Parathyroid adenoma (tissue), 2 donors: Measurements from ENCODE around the gene ALG14.

Experiments
- H2AFZ ChIP-seq: fragments of 300-600 bp; sonication (generic); one replicate; pipeline ENCODE4 v1.7.0; 2017; ENCODE audit warnings: antibody characterized with exemption, mild to moderate bottlenecking
- H3K27ac ChIP-seq: fragments of 300-600 bp; sonication (generic); one replicate; pipeline ENCODE4 v1.7.0; 2017
- H3K27me3 ChIP-seq: fragments of 300-600 bp; sonication (generic); one replicate; pipeline ENCODE4 v1.7.0; 2017; ENCODE audit warnings: low read length; ENCODE audit not compliant: control insufficient read depth, insufficient read depth
- H3K36me3 ChIP-seq: fragments of 300-600 bp; sonication (generic); one replicate; pipeline ENCODE4 v1.7.0; 2017; ENCODE audit warnings: low read length; ENCODE audit not compliant: control insufficient read depth, insufficient read depth
- H3K4me1 ChIP-seq: fragments of 300-600 bp; sonication (generic); one replicate; pipeline ENCODE4 v1.7.0; 2017; ENCODE audit warnings: control low read depth
- H3K4me2 ChIP-seq: fragments of 300-600 bp; sonication (generic); one replicate; pipeline ENCODE4 v1.7.0; 2017; ENCODE audit warnings: low read length
- H3K4me3 ChIP-seq: fragments of 300-600 bp; sonication (generic); one replicate; pipeline ENCODE4 v1.7.0; 2017; ENCODE audit warnings: low read depth, low read length
- H3K79me2 ChIP-seq: fragments of 300-600 bp; sonication (generic); one replicate; pipeline ENCODE4 v1.7.0; 2017; ENCODE audit warnings: control low read depth
- H3K9ac ChIP-seq: fragments of 300-600 bp; sonication (generic); one replicate; pipeline ENCODE4 v1.7.0; 2017; ENCODE audit warnings: mild to moderate bottlenecking
- H3K9me3 ChIP-seq: fragments of 300-600 bp; sonication (generic); one replicate; pipeline ENCODE4 v1.7.0; 2017; ENCODE audit warnings: low read length; ENCODE audit not compliant: control insufficient read depth
- TF ChIP-seq, protein P1 (sequence below): fragments of 300-600 bp; sonication (generic); IDR thresholded peaks from one replicate; pipeline ENCODE4 v1.7.0; 2017; ENCODE audit warnings: antibody characterized with exemption, mild to moderate bottlenecking
- donor health status: primary hyperparathyroidism.

ALG14 gene

GRCh38 chr1:94962409-94963265 is 110.1 kb downstream of the ALG14 start:
- Histone ChIP-seq H3K4me1 (no peaks in the 10 kb centered on the region), H3K9ac (no peak overlapping the region), H3K27me3 (no peaks in the 10 kb centered on the region), H3K4me3 (peak overlapping the region; percentile 39), H3K4me2 (peak overlapping the region; percentile 76), H2AFZ (peak overlapping the region; percentile 61), H3K79me2 (no peaks in the 10 kb centered on the region), H3K9me3 (no peaks in the 10 kb centered on the region), H3K27ac (peak overlapping the region; percentile 45), H3K36me3 (no peaks in the 10 kb centered on the region)
- TF ChIP-seq, protein P1, sequence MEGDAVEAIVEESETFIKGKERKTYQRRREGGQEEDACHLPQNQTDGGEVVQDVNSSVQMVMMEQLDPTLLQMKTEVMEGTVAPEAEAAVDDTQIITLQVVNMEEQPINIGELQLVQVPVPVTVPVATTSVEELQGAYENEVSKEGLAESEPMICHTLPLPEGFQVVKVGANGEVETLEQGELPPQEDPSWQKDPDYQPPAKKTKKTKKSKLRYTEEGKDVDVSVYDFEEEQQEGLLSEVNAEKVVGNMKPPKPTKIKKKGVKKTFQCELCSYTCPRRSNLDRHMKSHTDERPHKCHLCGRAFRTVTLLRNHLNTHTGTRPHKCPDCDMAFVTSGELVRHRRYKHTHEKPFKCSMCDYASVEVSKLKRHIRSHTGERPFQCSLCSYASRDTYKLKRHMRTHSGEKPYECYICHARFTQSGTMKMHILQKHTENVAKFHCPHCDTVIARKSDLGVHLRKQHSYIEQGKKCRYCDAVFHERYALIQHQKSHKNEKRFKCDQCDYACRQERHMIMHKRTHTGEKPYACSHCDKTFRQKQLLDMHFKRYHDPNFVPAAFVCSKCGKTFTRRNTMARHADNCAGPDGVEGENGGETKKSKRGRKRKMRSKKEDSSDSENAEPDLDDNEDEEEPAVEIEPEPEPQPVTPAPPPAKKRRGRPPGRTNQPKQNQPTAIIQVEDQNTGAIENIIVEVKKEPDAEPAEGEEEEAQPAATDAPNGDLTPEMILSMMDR = no peak

GRCh38 chr1:94961988-94962387 is 110.8 kb downstream of the ALG14 start:
- no peaks in the 10 kb centered on the region for H3K4me1 ChIP-seq
- TF ChIP-seq, protein P1 = no peak
- H3K4me3 ChIP-seq = no peak overlapping the region
- no peak overlapping the region for H3K4me2 ChIP-seq
- no peaks in the 10 kb centered on the region for H3K9me3 ChIP-seq
- H2AFZ ChIP-seq = no peak overlapping the region
- no peak overlapping the region for H3K27ac ChIP-seq
- no peaks in the 10 kb centered on the region for H3K27me3 ChIP-seq
- H3K9ac ChIP-seq = no peak overlapping the region
- no peaks in the 10 kb centered on the region for H3K36me3 ChIP-seq
- H3K79me2 ChIP-seq = no peaks in the 10 kb centered on the region

GRCh38 chr1:94961582-94961981 is 111.2 kb downstream of the ALG14 start:
- Histone ChIP-seq H3K4me1 (no peaks in the 10 kb centered on the region), H3K9ac (no peak overlapping the region), H3K9me3 (no peaks in the 10 kb centered on the region), H3K27ac (no peak overlapping the region), H3K79me2 (no peaks in the 10 kb centered on the region), H3K36me3 (no peaks in the 10 kb centered on the region), H3K4me2 (no peak overlapping the region), H3K4me3 (no peak overlapping the region), H3K27me3 (no peaks in the 10 kb centered on the region), H2AFZ (no peak overlapping the region)
- TF ChIP-seq, protein P1 = no peak

GRCh38 chr1:94958081-94958480 is 114.7 kb downstream of the ALG14 start:
- no peaks in the 10 kb centered on the region for H3K27me3 ChIP-seq
- no peaks in the 10 kb centered on the region for H3K79me2 ChIP-seq
- no peak overlapping the region for H3K4me2 ChIP-seq
- TF ChIP-seq, protein P1 = no peak
- H3K27ac ChIP-seq = no peak overlapping the region
- H3K9me3 ChIP-seq = no peaks in the 10 kb centered on the region
- no peak overlapping the region for H2AFZ ChIP-seq
- H3K4me1 ChIP-seq = no peaks in the 10 kb centered on the region
- H3K4me3 ChIP-seq = no peak overlapping the region
- H3K36me3 ChIP-seq = no peaks in the 10 kb centered on the region
- H3K9ac ChIP-seq = no peak overlapping the region
